Sigmoid colon (tissue), 7 donors: ENCODE data around the gene CC2D2A. TPM values are rescaled to one million over a fixed set of nuclear protein-coding genes. Genes with fewer than 3 reads are reported as not detected.

ENCODE experiments used
- DNase-seq: peaks from one replicate; pipeline ENCODE4 v3.0.0-alpha.2; 2019
- H3K27ac ChIP-seq, 4 donors: fragments of 200-600 bp; sonication (generic); one replicate each; pipeline ENCODE4 v1.5.1; 2016 to 2019; ENCODE audit warnings: mild to moderate bottlenecking in 1 of 4
- H3K27me3 ChIP-seq, 3 donors: fragments of 200-600 bp; sonication (generic); one replicate each; pipeline ENCODE4 v1.5.1; 2019; ENCODE audit warnings: mild to moderate bottlenecking in 1 of 3
- H3K36me3 ChIP-seq, 4 donors: fragments of 200-600 bp; sonication (generic); one replicate each; pipeline ENCODE4 v1.5.1; 2016 to 2019
- H3K4me1 ChIP-seq, 4 donors: fragments of 200-600 bp; sonication (generic); one replicate each; pipeline ENCODE4 v1.5.1; 2017 to 2019
- H3K4me3 ChIP-seq, 4 donors: fragments of 200-600 bp; sonication (generic); one replicate each; pipeline ENCODE4 v1.5.1; 2017 to 2019; ENCODE audit warnings: mild to moderate bottlenecking in 2 of 4, moderate library complexity in 1 of 4
- H3K9me3 ChIP-seq, 4 donors: fragments of 200-600 bp in 3 of 4; sonication (generic) in 3 of 4; one replicate each; pipeline versions ENCODE4 v1.5.1 to v1.6.1; 2013 to 2019
- EP300 ChIP-seq, 4 donors: sonication (generic); formaldehyde crosslinking; IDR thresholded peaks; one replicate each; pipeline ENCODE4 v1.6.1; 2017; ENCODE audit warnings: antibody characterized with exemption in 4 of 4
- POLR2A ChIP-seq, 2 donors: fragments of 450-650 bp; IDR thresholded peaks; one replicate each; pipeline ENCODE4 v1.6.1; 2016; ENCODE audit warnings: antibody characterized with exemption in 2 of 2, mild to moderate bottlenecking in 2 of 2, moderate library complexity in 2 of 2
- POLR2AphosphoS5 ChIP-seq, 4 donors: sonication (generic); formaldehyde crosslinking; IDR thresholded peaks; one replicate each; pipeline ENCODE4 v1.6.1; 2017; ENCODE audit warnings: antibody characterized with exemption in 4 of 4
- WGBS, 2 donors: extraction: QIAGEN DNeasy Blood & Tissue Kit; methylation state at CpG; one replicate each; pipeline ENCODE4 v1.1.7; 2013; 5-methylcytosine and 5-hydroxymethylcytosine counted together
- intact Hi-C: fragments of 100-400 bp; cut with DNase I; formaldehyde crosslinking; loops from one replicate; pipeline ENCODE4 v1.15.1; 2023
- polyA plus RNA-seq, 3 donors: library from polyadenylated mRNA; stranded (reverse); fragments of 200-250 nt; gene quantifications; one replicate each; pipeline ENCODE4 v1.2.3, GENCODE V29; 2013
- total RNA-seq, 4 donors: library from RNA; depleted of rRNA; stranded (reverse); fragments of >200 nt; gene quantifications; one replicate each; pipeline ENCODE4 v1.1.0, GENCODE V29; 2016
- TF ChIP-seq, protein P1 (sequence below), 4 experiments: fragments of 450-650 bp in 3 of 4; fragments of 200-600 bp in 1 of 4; IDR thresholded peaks; one replicate each; pipeline ENCODE4 v1.5.1; 2016 to 2019; ENCODE audit warnings: antibody characterized with exemption in 4 of 4, mild to moderate bottlenecking in 3 of 4, moderate library complexity in 2 of 4
- donor health status: healthy with polysubstance abuse.
- donor health status: Bipolar disorder and iron deficiency.
- donor health status: healthy.

CC2D2A gene
- total and polyA plus RNA-seq, 7 donors, result 2.5 to 113 (median 41.0) TPM

GRCh38 chr4:15562114-15562513, 92.4 kb downstream of the CC2D2A start:
- Histone ChIP-seq H3K27me3 (no peaks in the 10 kb centered on the region), H3K4me1 (peaks cover 0 to 21% (median 16%) of the 10 kb centered on the region in 4 donors), H3K9me3 (no peaks in the 10 kb centered on the region), H3K4me3 (no peak overlapping the region), H3K36me3 (peaks cover 14 to 62% (median 23%) of the 10 kb centered on the region in 4 donors), H3K27ac (peak overlapping the region in 2 of 4 donors; percentile 28 to 40)
- TF ChIP-seq POLR2AphosphoS5 (IDR thresholded peaks at IDR 0.05) (peak in 2 of 4 donors; percentile 19 to 30), EP300 (IDR thresholded peaks at IDR 0.05) (no peak)
- 65 to 75% methylated on average over 3 of the region's 3 CpGs for WGBS, 2 donors
- no peak for DNase-seq
- intact Hi-C loops, result no loop called here

DNA sequence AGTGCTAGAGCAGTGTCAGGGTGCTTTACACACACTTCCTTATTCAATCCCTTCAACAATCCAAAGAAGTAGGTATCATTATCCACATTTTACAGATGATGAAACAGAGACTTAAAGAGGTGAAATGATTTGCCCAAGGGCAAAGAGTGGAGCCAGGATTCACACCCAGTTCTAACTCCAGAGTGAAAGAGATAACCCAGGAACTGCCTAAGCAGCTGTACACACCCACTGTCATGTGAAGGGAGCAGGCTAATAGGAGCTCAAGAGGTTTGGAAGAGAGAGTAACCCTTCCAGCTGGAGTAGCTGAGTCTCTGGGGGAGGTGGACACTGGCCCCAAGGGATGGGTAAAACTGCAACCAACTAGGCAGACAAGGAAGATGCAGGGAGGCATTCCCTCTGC, 92.9 kb downstream of the CC2D2A start:
- H3K4me1 ChIP-seq, result peaks cover 0 to 21% (median 16%) of the 10 kb centered on the region in 4 donors
- H3K36me3 ChIP-seq, result peaks cover 9 to 62% (median 27%) of the 10 kb centered on the region in 4 donors
- peak overlapping the region in 2 of 4 donors; percentile 28 to 40 for H3K27ac ChIP-seq
- intact Hi-C loops, result no loop called here
- TF ChIP-seq POLR2A (IDR thresholded peaks at IDR 0.05) (no peak), EP300 (IDR thresholded peaks at IDR 0.05) (no peak), POLR2AphosphoS5 (IDR thresholded peaks at IDR 0.05) (no peak)
- TF ChIP-seq, protein P1, sequence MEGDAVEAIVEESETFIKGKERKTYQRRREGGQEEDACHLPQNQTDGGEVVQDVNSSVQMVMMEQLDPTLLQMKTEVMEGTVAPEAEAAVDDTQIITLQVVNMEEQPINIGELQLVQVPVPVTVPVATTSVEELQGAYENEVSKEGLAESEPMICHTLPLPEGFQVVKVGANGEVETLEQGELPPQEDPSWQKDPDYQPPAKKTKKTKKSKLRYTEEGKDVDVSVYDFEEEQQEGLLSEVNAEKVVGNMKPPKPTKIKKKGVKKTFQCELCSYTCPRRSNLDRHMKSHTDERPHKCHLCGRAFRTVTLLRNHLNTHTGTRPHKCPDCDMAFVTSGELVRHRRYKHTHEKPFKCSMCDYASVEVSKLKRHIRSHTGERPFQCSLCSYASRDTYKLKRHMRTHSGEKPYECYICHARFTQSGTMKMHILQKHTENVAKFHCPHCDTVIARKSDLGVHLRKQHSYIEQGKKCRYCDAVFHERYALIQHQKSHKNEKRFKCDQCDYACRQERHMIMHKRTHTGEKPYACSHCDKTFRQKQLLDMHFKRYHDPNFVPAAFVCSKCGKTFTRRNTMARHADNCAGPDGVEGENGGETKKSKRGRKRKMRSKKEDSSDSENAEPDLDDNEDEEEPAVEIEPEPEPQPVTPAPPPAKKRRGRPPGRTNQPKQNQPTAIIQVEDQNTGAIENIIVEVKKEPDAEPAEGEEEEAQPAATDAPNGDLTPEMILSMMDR (IDR thresholded peaks at IDR 0.05), result no peak
- DNase-seq, result no peak
- H3K4me3 ChIP-seq, result no peak overlapping the region
- no peaks in the 10 kb centered on the region for H3K9me3 ChIP-seq
- H3K27me3 ChIP-seq, result no peaks in the 10 kb centered on the region

DNA sequence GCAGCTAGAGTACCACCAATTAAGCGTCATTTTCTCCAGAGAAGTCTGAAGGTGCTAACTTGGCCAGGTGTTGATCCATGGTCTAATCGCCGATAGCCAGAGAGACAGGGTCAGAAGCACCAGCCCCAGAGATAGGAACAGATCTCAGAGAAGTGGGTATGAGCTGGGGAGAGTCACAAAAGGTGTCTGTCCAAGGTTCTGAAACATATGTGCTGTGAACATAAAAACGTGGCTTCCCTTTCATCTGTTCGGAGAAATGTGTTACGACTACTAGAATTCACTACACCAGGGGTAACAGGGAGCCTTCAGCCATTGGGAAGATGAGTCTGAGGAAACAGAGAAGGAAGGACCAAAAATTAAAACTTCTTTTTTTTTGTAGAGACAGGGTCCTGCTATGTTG, 94.2 kb downstream of the CC2D2A start:
- intact Hi-C loops, result no loop called here
- WGBS, 2 donors, result 77 to 86% methylated on average over 6 of the region's 6 CpGs

DNA sequence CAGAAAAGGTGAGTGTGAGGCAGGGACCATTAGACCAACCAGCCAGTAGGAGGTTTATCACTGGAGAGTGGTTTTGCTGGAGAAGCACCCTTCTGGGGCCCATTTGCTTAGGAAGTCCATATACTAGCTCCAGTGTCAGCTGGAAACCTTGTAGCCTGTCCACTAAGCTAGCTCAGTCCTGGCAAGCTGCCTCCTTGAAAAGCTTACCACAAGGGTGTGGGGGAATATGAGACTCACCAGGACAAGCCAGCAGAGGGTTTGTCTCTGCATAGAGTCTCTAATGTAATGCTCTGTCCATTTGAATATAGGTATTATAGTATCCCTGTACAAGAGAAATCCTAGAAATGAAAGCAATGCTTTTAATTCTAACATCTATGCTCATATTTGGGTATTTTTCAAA, 99.1 kb downstream of the CC2D2A start:
- Histone ChIP-seq H3K9me3 (no peaks in the 10 kb centered on the region), H3K4me3 (no peak overlapping the region), H3K27ac (no peak overlapping the region), H3K36me3 (peaks cover 0 to 81% (median 36%) of the 10 kb centered on the region in 4 donors), H3K27me3 (no peaks in the 10 kb centered on the region), H3K4me1 (no peaks in the 10 kb centered on the region)
- intact Hi-C loops, result no loop called here
- TF ChIP-seq EP300 (IDR thresholded peaks at IDR 0.05) (no peak), POLR2A (IDR thresholded peaks at IDR 0.05) (no peak), POLR2AphosphoS5 (IDR thresholded peaks at IDR 0.05) (no peak)
- TF ChIP-seq, protein P1 (IDR thresholded peaks at IDR 0.05), result no peak
- DNase-seq, result no peak

More for the DNA sequence above, 94.2 kb downstream of the CC2D2A start:
- Histone ChIP-seq H3K36me3 (peaks cover 5 to 66% (median 31%) of the 10 kb centered on the region in 4 donors), H3K27ac (no peak overlapping the region), H3K4me3 (no peak overlapping the region), H3K27me3 (no peaks in the 10 kb centered on the region), H3K4me1 (peaks cover 0 to 21% (median 16%) of the 10 kb centered on the region in 4 donors), H3K9me3 (no peaks in the 10 kb centered on the region)
- DNase-seq, result no peak
- TF ChIP-seq POLR2AphosphoS5 (IDR thresholded peaks at IDR 0.05) (no peak), EP300 (IDR thresholded peaks at IDR 0.05) (no peak), POLR2A (IDR thresholded peaks at IDR 0.05) (no peak)
- TF ChIP-seq, protein P1 (IDR thresholded peaks at IDR 0.05), result no peak

DNA sequence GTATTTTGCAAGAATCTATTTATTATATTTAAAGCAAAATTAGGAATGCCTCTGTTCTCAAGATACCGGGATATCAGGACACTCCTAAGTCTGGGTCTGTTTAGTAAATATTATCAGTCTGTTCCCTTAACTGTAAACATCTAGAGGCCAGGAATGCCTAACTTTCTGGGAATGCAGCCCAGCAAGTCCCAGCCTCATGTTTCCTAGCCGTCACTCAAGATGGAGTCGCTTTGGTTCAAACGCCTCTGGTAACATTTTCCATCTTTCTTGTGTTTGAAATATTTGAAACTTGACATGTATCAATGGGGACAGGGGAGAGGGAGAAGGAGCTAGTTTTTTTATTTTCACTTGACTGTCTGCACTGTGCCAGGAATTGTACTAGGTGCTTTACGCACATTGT, 100.1 kb downstream of the CC2D2A start:
- intact Hi-C loops, result no loop called here
- no peak overlapping the region for H3K27ac ChIP-seq
- 93 to 96% methylated on average over 5 of the region's 5 CpGs for WGBS, 2 donors
- H3K9me3 ChIP-seq, result no peaks in the 10 kb centered on the region
- H3K4me1 ChIP-seq, result no peaks in the 10 kb centered on the region
- peaks cover 0 to 80% (median 30%) of the 10 kb centered on the region in 4 donors for H3K36me3 ChIP-seq
- TF ChIP-seq POLR2A (IDR thresholded peaks at IDR 0.05) (no peak), EP300 (IDR thresholded peaks at IDR 0.05) (no peak), POLR2AphosphoS5 (IDR thresholded peaks at IDR 0.05) (no peak)
- TF ChIP-seq, protein P1 (IDR thresholded peaks at IDR 0.05), result no peak
- no peak for DNase-seq
- H3K27me3 ChIP-seq, result no peaks in the 10 kb centered on the region
- no peak overlapping the region for H3K4me3 ChIP-seq
